GM12801 (cell line): ENCODE measurements around the gene SYDE1.

Source experiments
- CTCF ChIP-seq: IDR thresholded peaks from one replicate; pipeline ENCODE4 v1.5.1; 2011; ENCODE audit warnings: control low read depth; ENCODE audit not compliant: insufficient read length; ENCODE audit errors: extremely low read depth

The SYDE1 gene

GRCh38 chr19:15124572-15125231, 17.5 kb downstream of the SYDE1 start:
- TF ChIP-seq CTCF: no peak

GRCh38 chr19:15125232-15126067, 18.2 kb downstream of the SYDE1 start:
- no peak for TF ChIP-seq CTCF

- no peak for TF ChIP-seq CTCF
Measured at GRCh38 chr19:15126131-15126910, 19.1 kb downstream of the SYDE1 start.

- TF ChIP-seq CTCF: no peak
Measured at GRCh38 chr19:15128162-15128770, 21.1 kb downstream of the SYDE1 start.

GRCh38 chr19:15129856-15130585, 22.8 kb downstream of the SYDE1 start:
- TF ChIP-seq CTCF: no peak

- no peak for TF ChIP-seq CTCF
Measured at GRCh38 chr19:15136234-15136954, 29.2 kb downstream of the SYDE1 start.
